ENCODE data around the gene CROCC2.
A peak's percentile ranks its signal among the peaks of the same experiment; 100 is the strongest.

The CROCC2 gene

DNA sequence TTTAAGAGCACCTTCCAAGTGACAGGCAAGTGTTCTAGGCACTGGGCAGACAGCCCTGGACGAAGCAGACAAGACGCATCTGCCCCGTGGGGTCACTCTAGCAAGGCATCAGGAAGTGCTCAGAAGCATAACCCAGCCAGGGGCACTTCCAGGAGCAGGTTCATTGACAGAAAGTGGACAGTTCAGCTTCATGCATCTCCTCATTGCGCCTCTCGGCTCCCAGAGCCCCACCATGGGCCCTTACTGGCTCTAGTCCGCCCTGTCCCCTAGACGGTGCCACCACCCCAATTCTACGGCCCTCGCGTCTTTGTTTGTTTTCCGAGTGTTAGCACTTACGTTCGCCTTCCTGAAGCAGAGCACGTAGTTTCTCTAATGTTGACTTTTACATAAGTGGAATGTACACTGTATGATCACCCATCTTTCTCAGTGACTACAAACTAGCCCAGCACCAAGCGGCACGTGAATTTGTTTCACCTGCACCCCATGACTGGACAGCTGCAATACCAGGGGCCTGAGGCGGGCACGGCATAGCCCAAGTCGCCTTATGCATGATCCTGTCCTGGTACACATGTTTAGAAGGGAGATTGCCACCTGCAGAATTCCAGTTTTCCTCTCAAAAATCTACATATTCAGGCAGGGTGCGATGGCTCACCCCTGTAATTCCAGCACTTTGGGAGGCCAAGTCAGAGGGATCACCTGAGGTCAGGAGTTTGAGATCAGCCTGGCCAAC lies 125.5 kb downstream of the CROCC2 start:
- DNase-seq (ENCODE audit: insufficient read length, low spot score) (no peak), FAIRE-seq (no peak)

DNA sequence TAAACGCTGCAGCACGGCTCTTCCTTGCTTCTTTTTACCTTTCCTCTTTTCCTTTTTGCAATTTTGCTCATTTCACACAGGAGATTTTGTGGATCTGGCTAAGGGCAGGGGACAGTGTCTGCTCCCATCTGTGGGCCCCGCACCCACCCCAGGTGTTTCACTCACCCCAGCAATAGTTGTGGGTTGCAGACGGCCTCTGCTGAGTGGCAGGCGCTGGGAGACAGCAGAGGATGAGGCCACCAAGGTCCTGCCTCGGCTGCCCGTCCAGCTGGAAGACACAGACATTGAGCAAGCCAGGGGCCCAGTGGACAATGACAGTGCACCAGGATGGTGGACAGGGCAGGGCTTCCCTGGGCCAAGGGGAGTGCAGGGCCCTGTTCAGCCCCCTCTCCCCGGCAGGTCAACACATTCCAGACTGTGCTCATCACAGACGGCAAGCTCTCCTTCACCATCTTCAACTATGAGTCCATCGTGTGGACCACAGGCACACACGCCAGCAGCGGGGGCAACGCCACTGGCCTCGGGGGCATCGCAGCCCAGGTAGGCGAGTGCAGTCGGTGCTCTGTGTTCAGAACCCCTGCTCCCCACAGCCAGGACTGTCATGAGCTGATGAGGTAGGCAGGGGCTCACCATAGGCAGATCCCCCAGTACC lies 127.3 kb downstream of the CROCC2 start:
- DNase-seq (ENCODE audit: insufficient read length, low spot score) (no peak), FAIRE-seq (no peak)

DNA sequence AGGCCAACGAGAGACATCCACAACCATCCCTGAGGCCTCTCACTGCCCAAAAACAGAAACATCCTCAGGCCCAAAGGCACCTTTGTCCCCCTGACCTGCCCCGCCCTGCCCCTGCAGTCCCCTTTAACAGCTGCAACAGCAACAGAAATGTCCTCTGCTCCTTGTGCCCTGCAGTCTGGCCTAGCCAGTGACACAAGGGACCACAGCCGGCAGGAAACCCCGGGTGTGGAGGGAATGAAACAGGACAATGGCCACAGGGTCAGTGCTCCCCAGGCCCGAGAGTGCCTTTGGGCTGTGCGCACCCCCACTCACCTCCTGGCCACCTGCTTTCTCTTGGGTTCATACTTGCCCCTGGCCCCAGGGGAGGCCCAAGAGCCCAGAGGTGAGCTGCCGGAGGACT lies 127.9 kb downstream of the CROCC2 start:
- FAIRE-seq (no peak), DNase-seq (ENCODE audit: insufficient read length, low spot score) (no peak)

DNA sequence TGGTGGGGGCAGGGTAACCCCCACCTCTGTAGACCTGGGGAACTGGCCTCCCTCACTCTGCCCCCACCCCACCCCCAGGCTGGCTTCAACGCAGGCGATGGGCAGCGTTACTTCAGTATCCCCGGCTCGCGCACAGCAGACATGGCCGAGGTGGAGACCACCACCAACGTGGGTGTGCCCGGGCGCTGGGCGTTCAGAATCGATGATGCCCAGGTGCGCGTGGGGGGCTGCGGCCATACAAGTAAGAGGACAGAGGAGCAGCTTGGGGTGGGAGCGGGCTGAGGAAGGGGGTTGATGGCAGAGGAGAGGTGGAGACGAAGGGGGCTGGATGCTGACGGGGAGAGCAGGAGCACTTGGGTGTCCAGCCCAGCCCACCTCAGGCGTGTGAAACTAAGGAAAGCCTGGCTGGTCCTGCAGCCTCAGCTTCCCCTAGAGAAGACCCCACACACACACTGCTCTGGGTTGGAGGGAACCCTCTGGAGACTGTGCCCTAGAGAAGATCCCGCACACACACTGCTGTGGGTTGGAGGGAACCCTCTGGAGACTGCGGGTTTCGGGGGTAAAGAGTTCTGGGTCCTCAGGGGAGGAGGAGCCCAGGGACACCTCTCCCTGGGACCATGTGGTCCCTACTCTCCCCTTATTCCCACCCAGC lies 128.5 kb downstream of the CROCC2 start:
- no peak for FAIRE-seq
- no peak for DNase-seq (ENCODE audit: insufficient read length, low spot score)

DNA sequence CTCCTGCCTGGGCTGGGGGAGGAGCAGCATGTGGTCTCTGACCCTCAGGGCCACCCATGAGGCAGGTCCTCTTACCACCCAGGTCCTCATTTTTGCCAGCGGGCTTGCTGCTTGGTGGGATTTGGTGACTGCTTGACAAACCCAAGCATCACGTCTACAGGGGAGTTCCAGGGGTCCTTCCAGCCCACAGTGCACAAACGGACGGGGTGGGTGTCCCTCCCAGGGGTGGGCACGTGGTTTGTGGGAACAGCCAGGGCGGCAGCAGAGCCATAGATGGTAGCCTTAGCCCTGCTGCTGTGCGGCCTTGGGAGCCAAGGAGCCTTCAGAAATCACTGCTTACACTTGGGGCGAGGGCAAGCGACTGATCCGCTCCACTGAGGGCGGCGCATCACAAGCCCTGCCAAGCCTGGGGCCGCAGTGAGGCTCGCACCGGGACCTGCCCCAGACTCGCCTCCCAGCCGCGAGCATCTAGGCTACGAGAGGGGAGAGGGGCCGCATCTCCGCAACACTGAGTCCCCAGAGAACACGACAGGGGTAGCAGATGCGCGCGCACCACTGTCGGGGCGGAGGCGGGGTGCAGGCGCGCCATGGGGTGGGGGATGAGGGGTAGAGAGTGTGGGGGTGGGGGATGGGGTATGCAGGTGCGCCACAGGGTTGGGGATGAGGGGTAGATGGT lies 129.1 kb downstream of the CROCC2 start:
- FAIRE-seq (no peak), DNase-seq (ENCODE audit: insufficient read length, low spot score) (no peak)

DNA sequence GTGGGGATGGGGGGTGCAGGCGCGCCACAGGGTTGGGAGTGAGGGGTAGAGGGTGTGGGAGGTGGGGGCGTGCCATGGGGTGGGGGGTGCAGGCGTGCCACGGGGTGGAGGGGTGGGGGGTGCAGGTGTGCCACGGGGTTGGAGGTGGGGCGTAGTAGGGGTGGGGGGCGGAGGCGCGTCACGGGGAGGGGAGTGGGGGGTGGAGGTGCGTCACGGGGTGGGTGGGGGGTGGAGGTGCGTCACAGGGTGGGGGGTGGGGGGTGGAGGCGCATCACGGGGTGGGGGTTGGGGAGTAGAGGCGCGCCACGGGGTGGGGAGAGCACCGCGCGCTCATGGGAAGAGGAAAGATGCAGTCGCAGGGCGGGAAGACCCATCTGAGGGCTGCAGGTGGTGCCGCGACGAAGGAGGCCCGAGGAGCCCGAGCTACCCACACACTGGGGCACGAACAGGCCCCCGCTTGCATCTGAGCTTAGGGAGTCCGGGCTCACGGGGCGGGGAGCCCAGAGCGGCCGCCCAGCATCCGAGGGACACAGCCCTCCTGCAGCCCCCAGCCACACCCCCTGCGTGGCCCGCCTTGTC lies 129.8 kb downstream of the CROCC2 start:
- FAIRE-seq, result no peak
- no peak for DNase-seq (ENCODE audit: insufficient read length, low spot score)

DNA sequence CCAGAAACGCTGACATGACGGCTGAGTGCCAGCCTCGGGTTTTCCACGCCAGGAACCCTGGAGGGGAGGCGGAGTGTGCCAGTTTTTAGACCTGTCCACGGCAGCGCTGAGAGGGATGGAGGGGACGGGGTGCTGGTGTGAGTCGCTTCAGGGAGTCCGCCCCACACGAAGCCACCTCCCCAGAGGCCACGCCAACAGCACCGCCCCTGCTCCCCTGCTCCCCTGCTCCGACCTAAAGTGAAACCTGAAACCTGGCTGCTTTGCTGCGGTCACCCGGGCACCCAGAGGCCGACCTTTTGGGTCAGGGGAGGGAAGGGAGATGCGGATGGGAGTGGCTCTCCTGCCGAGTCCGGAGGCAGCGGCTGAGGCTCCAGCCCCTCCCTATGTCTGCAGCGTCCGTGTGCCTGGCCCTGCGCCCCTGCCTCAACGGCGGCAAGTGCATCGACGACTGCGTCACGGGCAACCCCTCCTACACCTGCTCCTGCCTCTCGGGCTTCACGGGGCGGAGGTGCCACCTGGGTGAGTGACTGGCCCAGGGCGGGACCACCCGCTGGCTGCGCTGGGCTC lies 130.3 kb downstream of the CROCC2 start:
- peak; percentile 94 for FAIRE-seq

DNA sequence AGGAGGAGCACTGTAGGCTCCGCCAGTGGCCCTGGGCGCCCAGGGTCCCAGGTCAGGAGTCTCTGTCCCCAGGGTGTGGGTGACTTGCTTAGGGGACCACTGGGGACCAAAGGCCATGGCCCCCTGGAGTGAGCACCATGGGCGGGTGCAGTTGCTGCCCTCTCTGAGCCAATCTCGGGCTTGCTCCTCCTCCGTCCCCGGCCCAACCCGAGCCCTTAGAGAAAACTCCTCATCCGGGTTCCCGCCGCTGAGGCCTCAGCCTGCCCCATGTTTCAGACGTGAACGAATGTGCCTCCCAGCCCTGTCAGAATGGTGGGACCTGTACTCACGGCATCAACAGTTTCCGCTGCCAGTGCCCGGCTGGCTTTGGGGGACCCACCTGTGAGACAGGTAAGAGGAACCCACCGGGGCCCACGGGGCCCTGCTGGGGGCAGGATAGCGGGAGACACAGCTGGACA lies 130.9 kb downstream of the CROCC2 start:
- FAIRE-seq (peak; percentile 53), DNase-seq (ENCODE audit: insufficient read length, low spot score) (peak; percentile 41)

More for the DNA sequence above, 130.3 kb downstream of the CROCC2 start:
- DNase-seq (ENCODE audit: insufficient read length, low spot score), result peak; percentile 95

DNA sequence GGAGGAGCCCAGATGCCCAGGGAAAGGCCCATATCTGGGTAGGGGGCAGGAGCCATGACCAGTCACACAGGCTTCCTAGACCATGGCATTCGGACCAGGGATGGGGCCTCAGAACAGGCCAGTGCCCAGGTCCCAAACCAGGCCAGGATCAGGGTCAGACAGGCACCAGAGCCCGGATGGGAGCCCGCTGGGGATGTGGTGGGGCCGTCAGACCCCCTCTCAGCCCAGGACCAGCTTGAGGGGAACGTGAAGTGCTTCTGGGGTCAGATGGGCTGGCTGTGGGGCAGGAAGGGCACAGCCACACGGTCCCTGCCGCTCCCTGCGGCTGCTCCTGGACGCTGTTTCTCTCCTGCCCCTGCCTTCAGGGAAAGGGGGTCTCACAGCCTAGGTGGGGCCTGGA lies 131.4 kb downstream of the CROCC2 start:
- DNase-seq (ENCODE audit: insufficient read length, low spot score), result no peak
- no peak for FAIRE-seq

DNA sequence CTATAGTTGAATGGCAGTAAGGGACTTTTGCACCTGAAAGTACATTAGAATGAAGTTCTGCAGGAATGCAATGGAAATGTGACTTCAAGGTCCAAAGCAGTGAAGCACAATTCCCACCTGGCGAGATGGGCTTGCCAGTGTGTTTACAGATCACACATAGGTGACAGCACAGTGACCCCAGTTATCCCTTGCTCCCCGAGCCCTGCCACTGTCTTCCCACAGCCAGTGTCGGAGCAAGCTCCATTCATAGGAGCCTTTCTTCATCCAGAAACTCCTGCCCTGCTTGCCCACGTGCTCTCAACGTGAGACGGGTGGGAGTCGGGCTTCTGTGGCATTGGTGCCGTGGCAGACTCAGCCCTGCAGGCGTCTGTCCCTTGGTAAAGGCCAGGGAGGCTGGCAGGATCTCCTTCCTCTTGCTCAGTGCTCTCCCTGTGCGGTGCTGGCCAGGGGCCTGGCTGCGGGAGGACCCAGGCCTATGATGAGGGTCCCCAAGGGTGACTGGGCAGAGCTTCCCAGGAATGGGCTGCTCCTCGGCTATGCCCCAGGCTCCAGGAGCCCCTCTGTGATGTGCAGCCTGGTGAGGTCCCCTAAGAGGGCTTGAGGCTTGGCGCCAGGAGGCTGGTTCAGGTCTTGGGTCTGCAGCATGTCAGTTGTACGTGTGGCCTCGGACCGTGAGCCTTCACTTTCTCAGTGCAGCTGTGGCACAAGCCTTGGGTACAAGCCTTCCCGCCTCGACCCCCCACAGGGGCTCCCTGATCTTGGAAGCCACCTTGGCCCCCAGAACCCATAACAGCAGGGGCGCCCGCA lies 132.4 kb downstream of the CROCC2 start:
- FAIRE-seq, result no peak
- DNase-seq (ENCODE audit: insufficient read length, low spot score), result no peak

DNA sequence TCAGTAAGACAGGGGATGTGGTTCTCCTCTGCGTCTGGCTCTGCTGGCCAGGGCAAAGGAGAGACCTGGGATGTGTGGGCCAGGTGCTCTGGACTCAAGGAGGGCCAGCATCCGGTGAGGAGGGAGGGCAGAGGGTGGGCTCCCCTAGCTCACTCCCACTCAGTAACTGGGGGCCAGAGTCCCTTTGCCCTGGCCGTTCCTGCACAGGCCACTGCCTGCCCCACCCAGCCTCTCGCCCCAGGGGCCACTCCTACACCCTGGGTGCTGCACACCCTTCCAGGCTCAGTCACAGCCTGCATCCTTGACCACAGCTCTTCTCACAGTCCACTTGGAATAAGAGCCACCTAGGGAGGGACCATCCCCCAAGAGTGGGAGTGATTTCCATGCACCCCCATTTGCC lies 133.3 kb downstream of the CROCC2 start:
- FAIRE-seq (no peak), DNase-seq (ENCODE audit: insufficient read length, low spot score) (no peak)

DNA sequence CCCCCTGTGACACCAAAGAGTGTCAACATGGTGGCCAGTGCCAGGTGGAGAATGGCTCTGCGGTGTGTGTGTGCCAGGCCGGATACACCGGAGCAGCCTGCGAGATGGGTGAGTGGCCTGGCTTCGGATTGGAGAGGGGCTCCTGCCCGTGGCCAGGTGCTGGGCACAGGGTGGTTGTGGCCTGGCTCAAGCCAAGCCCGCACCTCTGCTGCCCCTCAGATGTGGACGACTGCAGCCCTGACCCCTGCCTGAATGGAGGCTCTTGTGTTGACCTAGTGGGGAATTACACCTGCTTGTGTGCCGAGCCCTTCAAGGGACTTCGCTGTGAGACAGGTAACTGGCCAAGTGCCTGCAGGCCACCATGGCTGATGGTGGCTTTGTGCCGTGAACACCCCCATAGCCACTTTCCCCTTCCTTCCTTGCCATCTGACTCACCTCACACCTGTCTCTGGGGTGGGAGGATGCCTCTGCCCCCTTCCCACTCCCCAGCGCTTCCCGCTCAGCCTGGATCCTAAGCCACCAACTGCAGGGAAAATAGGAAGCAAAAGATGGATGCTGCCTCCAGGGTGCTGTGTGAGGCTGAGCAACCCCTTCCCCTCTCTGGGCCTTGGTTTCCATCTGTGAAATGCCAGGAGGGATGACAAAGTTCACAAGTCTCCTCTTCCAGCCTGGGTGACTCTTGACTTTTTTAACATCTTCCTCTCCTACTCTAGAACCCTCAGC lies 134.1 kb downstream of the CROCC2 start:
- DNase-seq (ENCODE audit: insufficient read length, low spot score) (no peak), FAIRE-seq (no peak)

DNA sequence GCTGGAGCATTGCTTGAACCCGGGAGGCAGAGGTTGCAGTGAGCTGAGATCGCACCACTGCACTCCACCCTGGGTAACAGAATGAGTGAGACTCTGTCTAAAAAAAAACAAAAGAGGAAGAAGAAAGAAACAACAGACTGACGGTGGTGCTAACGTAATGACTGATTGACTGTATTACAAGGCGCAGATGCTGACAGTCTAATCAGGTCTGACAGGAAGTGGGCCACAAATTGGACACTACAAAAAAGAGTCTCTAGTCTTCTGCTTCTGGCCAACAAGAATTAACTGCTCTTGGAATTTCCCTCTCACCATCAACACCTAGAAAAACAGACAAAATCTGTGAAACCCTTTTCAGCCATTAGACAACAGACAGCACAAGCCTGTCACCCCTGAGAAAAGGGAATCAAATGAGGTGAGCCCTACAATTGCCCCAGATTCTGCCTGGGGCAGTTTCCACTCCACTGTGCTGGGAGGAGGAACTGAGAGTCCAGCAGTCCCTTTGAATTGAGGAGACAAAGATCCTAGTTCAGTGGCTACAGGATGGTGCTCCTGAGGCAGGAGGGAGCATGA lies 135.5 kb downstream of the CROCC2 start:
- peak; percentile 42 for DNase-seq (ENCODE audit: insufficient read length, low spot score)
- FAIRE-seq, result peak; percentile 88

Data from GM19239 (cell line).